ENCODE data around the gene MORN2. TPM values are rescaled to one million over a fixed set of nuclear protein-coding genes. Genes with fewer than 3 reads are reported as not detected.

The MORN2 gene
- 8.1 and 11.4 TPM in 2 replicates for total RNA-seq

GRCh38 chr2:38875576-38876367 lies at the start of gene MORN2, which contains the start of gene DHX57:
Gene MORN2, plus strand, starts transcription at chr2:38875976.
Gene DHX57, minus strand, starts transcription at chr2:38875934. Its CDS starts 7,529 bp downstream, at chr2:38868405.

GRCh38 chr2:38889575-38889974 lies 13.8 kb downstream of the MORN2 start, which contains the start of gene ARHGEF33:
Gene ARHGEF33, plus strand, starts transcription at chr2:38889875. Its CDS starts 29,573 bp downstream, at chr2:38919448.

Other genes with a start within 250 kb of the MORN2 start
- gene GALM, start 209.9 kb upstream of the MORN2 start, total RNA-seq: 4.1 and 6.2 TPM in 2 replicates
- gene SRSF7, start 124.6 kb upstream of the MORN2 start, total RNA-seq: 109 and 124 TPM in 2 replicates
- 7.9 and 13.6 TPM in 2 replicates for gene GEMIN6, start 97.8 kb upstream of the MORN2 start, total RNA-seq
- 13.1 and 14.3 TPM in 2 replicates for gene DHX57, start within 50 bp of the MORN2 start, total RNA-seq
- gene ARHGEF33, start 13.9 kb downstream of the MORN2 start, total RNA-seq: 0.07 TPM in 1 of 2 replicates, not detected in the other
- 9.1 and 11.0 TPM in 2 replicates for gene SOS1, start 245.1 kb downstream of the MORN2 start, total RNA-seq

Data from mammary microvascular endothelial cell (primary cell).